Vagina (tissue), 2 donors: ENCODE measurements around the gene CFTR. TPM values are rescaled to one million over a fixed set of nuclear protein-coding genes. Genes with fewer than 3 reads are reported as not detected.

Source experiments
- DNase-seq, 2 donors: peaks; one replicate each; pipeline ENCODE4 v3.0.0-alpha.2; 2017; ENCODE audit errors: extremely low spot score in 2 of 2
- H3K27ac ChIP-seq: fragments of 200-600 bp; sonication (generic); one replicate; pipeline ENCODE4 v1.5.1; 2019
- H3K27me3 ChIP-seq: fragments of 200-600 bp; sonication (generic); one replicate; pipeline ENCODE4 v1.5.1; 2019
- H3K36me3 ChIP-seq, 2 donors: fragments of 200-600 bp; sonication (generic); one replicate each; pipeline ENCODE4 v1.5.1; 2017 to 2019
- H3K4me1 ChIP-seq: fragments of 200-600 bp; sonication (generic); one replicate; pipeline ENCODE4 v1.5.1; 2019
- H3K4me3 ChIP-seq, 2 donors: fragments of 200-600 bp; sonication (generic); 1 replicate in 1 of 2; 2 replicates in 1 of 2; pipeline ENCODE4 v1.5.1; 2016 to 2019
- H3K9me3 ChIP-seq: fragments of 200-600 bp; sonication (generic); one replicate; pipeline ENCODE4 v1.5.1; 2019
- CTCF ChIP-seq, 3 experiments: fragments of 450-650 bp in 2 of 3; fragments of 200-600 bp in 1 of 3; sonication (generic) in 1 of 3; IDR thresholded peaks; one replicate each; pipeline ENCODE4 v1.5.1; 2017 to 2019; ENCODE audit warnings: antibody characterized with exemption in 3 of 3, mild to moderate bottlenecking in 2 of 3, moderate library complexity in 2 of 3
- POLR2A ChIP-seq, 2 donors: fragments of 450-650 bp; IDR thresholded peaks; one replicate each; pipeline ENCODE4 v1.6.1; 2017; ENCODE audit warnings: antibody characterized with exemption in 2 of 2, mild to moderate bottlenecking in 2 of 2, moderate library complexity in 2 of 2
- POLR2AphosphoS5 ChIP-seq, 2 donors: sonication (generic); formaldehyde crosslinking; IDR thresholded peaks; one replicate each; pipeline ENCODE4 v1.9.0; 2017; ENCODE audit warnings: antibody characterized with exemption in 2 of 2, mild to moderate bottlenecking in 2 of 2, low read depth in 1 of 2; ENCODE audit not compliant: insufficient read depth in 1 of 2
- intact Hi-C: fragments of 100-400 bp; cut with DNase I; formaldehyde crosslinking; loops from one replicate; pipeline ENCODE4 v1.15.1; 2023
- total RNA-seq: library from RNA; depleted of rRNA; stranded (reverse); fragments of >200 nt; gene quantifications from one replicate; pipeline ENCODE4 v1.2.3, GENCODE V29; 2016

CFTR gene
- total RNA-seq, 1 donor from 2014 or later, result not detected

- H3K9me3 ChIP-seq, result no peaks in the 10 kb centered on the region
These were observed 186.9 kb downstream of the CFTR start for GRCh38 chr7:117666689-117667088.

GRCh38 chr7:117667456-117667855 is 187.6 kb downstream of the CFTR start:
- Histone ChIP-seq H3K9me3 (no peaks in the 10 kb centered on the region), H3K36me3 (no peaks in the 10 kb centered on the region), H3K4me1 (no peaks in the 10 kb centered on the region), H3K27me3 (no peaks in the 10 kb centered on the region), H3K27ac (no peak overlapping the region), H3K4me3 (no peak overlapping the region)
- intact Hi-C loops, result no loop called here
- no peak for TF ChIP-seq POLR2AphosphoS5 (IDR thresholded peaks at IDR 0.05; ENCODE audit: insufficient read depth in 1 of 2, low read depth in 1 of 2)
- no peak for TF ChIP-seq POLR2A (IDR thresholded peaks at IDR 0.05)
- no peak for TF ChIP-seq CTCF (IDR thresholded peaks at IDR 0.05)
- no peak for DNase-seq

More at GRCh38 chr7:117666689-117667088, 186.9 kb downstream of the CFTR start:
- intact Hi-C loops, result no loop called here
- Histone ChIP-seq H3K36me3 (no peaks in the 10 kb centered on the region), H3K4me1 (no peaks in the 10 kb centered on the region), H3K27me3 (no peaks in the 10 kb centered on the region), H3K27ac (no peak overlapping the region), H3K4me3 (no peak overlapping the region)
- no peak for DNase-seq
- TF ChIP-seq CTCF (IDR thresholded peaks at IDR 0.05) (no peak), POLR2AphosphoS5 (IDR thresholded peaks at IDR 0.05; ENCODE audit: insufficient read depth in 1 of 2, low read depth in 1 of 2) (no peak), POLR2A (IDR thresholded peaks at IDR 0.05) (no peak)

- H3K27me3 ChIP-seq, result no peaks in the 10 kb centered on the region
- H3K9me3 ChIP-seq, result no peaks in the 10 kb centered on the region
- no peak overlapping the region for H3K27ac ChIP-seq
- no peak overlapping the region for H3K4me3 ChIP-seq
- H3K36me3 ChIP-seq, result no peaks in the 10 kb centered on the region
- TF ChIP-seq CTCF (IDR thresholded peaks at IDR 0.05), result no peak
- TF ChIP-seq POLR2A (IDR thresholded peaks at IDR 0.05), result no peak
- no peak for TF ChIP-seq POLR2AphosphoS5 (IDR thresholded peaks at IDR 0.05; ENCODE audit: insufficient read depth in 1 of 2, low read depth in 1 of 2)
- no peaks in the 10 kb centered on the region for H3K4me1 ChIP-seq
- intact Hi-C loops, result no loop called here
- DNase-seq, result no peak
These were observed 190.0 kb downstream of the CFTR start for GRCh38 chr7:117669818-117670217.

GRCh38 chr7:117672453-117672852 is 192.6 kb downstream of the CFTR start:
- Histone ChIP-seq H3K9me3 (no peaks in the 10 kb centered on the region), H3K27me3 (no peaks in the 10 kb centered on the region), H3K4me1 (no peaks in the 10 kb centered on the region), H3K27ac (no peak overlapping the region), H3K4me3 (no peak overlapping the region), H3K36me3 (no peaks in the 10 kb centered on the region)
- no peak for TF ChIP-seq CTCF (IDR thresholded peaks at IDR 0.05)
- TF ChIP-seq POLR2AphosphoS5 (IDR thresholded peaks at IDR 0.05; ENCODE audit: insufficient read depth in 1 of 2, low read depth in 1 of 2), result no peak
- no peak for TF ChIP-seq POLR2A (IDR thresholded peaks at IDR 0.05)
- intact Hi-C loops, result no loop called here
- no peak for DNase-seq

- TF ChIP-seq POLR2A (IDR thresholded peaks at IDR 0.05) (no peak), POLR2AphosphoS5 (IDR thresholded peaks at IDR 0.05; ENCODE audit: insufficient read depth in 1 of 2, low read depth in 1 of 2) (no peak), CTCF (IDR thresholded peaks at IDR 0.05) (no peak)
- Histone ChIP-seq H3K4me1 (no peaks in the 10 kb centered on the region), H3K36me3 (no peaks in the 10 kb centered on the region), H3K4me3 (no peak overlapping the region), H3K9me3 (no peaks in the 10 kb centered on the region), H3K27ac (no peak overlapping the region), H3K27me3 (no peaks in the 10 kb centered on the region)
- intact Hi-C loops, result no loop called here
- no peak for DNase-seq
These were observed 193.5 kb downstream of the CFTR start for GRCh38 chr7:117673367-117673766.
